Osteocyte (in vitro differentiated cells): ENCODE data around the gene XRCC3. TPM values are rescaled to one million over a fixed set of nuclear protein-coding genes. Genes with fewer than 3 reads are reported as not detected.

Experiments used
- DNase-seq: peaks from one replicate; pipeline ENCODE4 v3.0.0; 2021; ENCODE audit warnings: mixed read lengths; ENCODE audit not compliant: unreplicated experiment; ENCODE audit errors: extremely low spot score
- H3K27ac Mint-ChIP-seq: one replicate; pipeline ENCODE4 v1.8.0; 2021; ENCODE audit warnings: mild to moderate bottlenecking, mixed read lengths; ENCODE audit not compliant: unreplicated experiment
- H3K27me3 Mint-ChIP-seq: one replicate; pipeline ENCODE4 v1.8.0; 2021; ENCODE audit warnings: mixed read lengths; ENCODE audit not compliant: unreplicated experiment
- H3K36me3 Mint-ChIP-seq: one replicate; pipeline ENCODE4 v1.8.0; 2021; ENCODE audit warnings: mixed read lengths; ENCODE audit not compliant: unreplicated experiment
- H3K4me1 Mint-ChIP-seq: one replicate; pipeline ENCODE4 v1.8.0; 2021; ENCODE audit warnings: mixed read lengths; ENCODE audit not compliant: unreplicated experiment
- H3K4me3 Mint-ChIP-seq: one replicate; pipeline ENCODE4 v1.8.0; 2021; ENCODE audit warnings: mild to moderate bottlenecking, moderate library complexity, mixed read lengths; ENCODE audit not compliant: unreplicated experiment
- H3K9me3 Mint-ChIP-seq: one replicate; pipeline ENCODE4 v1.8.0; 2021; ENCODE audit warnings: mixed read lengths; ENCODE audit not compliant: unreplicated experiment
- CTCF ChIP-seq: fragments of 200-600 bp; sonication (generic); IDR thresholded peaks from 2 replicates; pipeline ENCODE4 v1.5.0; 2021; ENCODE audit warnings: antibody characterized with exemption, mild to moderate bottlenecking, moderate library complexity
- total RNA-seq: library from RNA; stranded (reverse); gene quantifications from 2 replicates; pipeline ENCODE4 v1.2.1, GENCODE V29; 2021

Gene XRCC3
- total RNA-seq, 1 donor from 2014 or later = 7.5 TPM

GRCh38 chr14:103702497-103703432 lies 12.5 kb downstream of the XRCC3 start:
- Mint-ChIP-seq H3K27ac (no peak overlapping the region), H3K4me3 (no peak overlapping the region), H3K36me3 (peaks cover 30% of the 10 kb centered on the region), H3K9me3 (no peaks in the 10 kb centered on the region), H3K27me3 (no peaks in the 10 kb centered on the region), H3K4me1 (no peaks in the 10 kb centered on the region)
- no peak for TF ChIP-seq CTCF
- DNase-seq = no peak

- no peaks in the 10 kb centered on the region for H3K9me3 Mint-ChIP-seq
- H3K27ac Mint-ChIP-seq = no peak overlapping the region
- no peak overlapping the region for H3K4me3 Mint-ChIP-seq
Measured at GRCh38 chr14:103702095-103702494, 13.2 kb downstream of the XRCC3 start.

GRCh38 chr14:103700753-103701490 lies 14.3 kb downstream of the XRCC3 start:
- no peak for DNase-seq
- Mint-ChIP-seq H3K9me3 (no peaks in the 10 kb centered on the region), H3K4me1 (peaks cover 16% of the 10 kb centered on the region), H3K27ac (no peak overlapping the region), H3K27me3 (no peaks in the 10 kb centered on the region), H3K36me3 (peaks cover 30% of the 10 kb centered on the region), H3K4me3 (no peak overlapping the region)
- TF ChIP-seq CTCF = no peak

More at GRCh38 chr14:103702095-103702494, 13.2 kb downstream of the XRCC3 start:
- peaks cover 4% of the 10 kb centered on the region for H3K4me1 Mint-ChIP-seq
- peaks cover 30% of the 10 kb centered on the region for H3K36me3 Mint-ChIP-seq
- no peaks in the 10 kb centered on the region for H3K27me3 Mint-ChIP-seq
- no peak for TF ChIP-seq CTCF
- DNase-seq = no peak

GRCh38 chr14:103699901-103700752 lies 15.1 kb downstream of the XRCC3 start:
- Mint-ChIP-seq H3K36me3 (peaks cover 29% of the 10 kb centered on the region), H3K27ac (no peak overlapping the region), H3K27me3 (no peaks in the 10 kb centered on the region), H3K4me1 (peaks cover 23% of the 10 kb centered on the region), H3K9me3 (no peaks in the 10 kb centered on the region), H3K4me3 (no peak overlapping the region)
- TF ChIP-seq CTCF = no peak
- no peak for DNase-seq
